Measurements from ENCODE around the gene BNC2. TPM values are rescaled to one million over a fixed set of nuclear protein-coding genes. Genes with fewer than 3 reads are reported as not detected.
"Not testable (repeated sequence)": the region's sequence is repeated elsewhere in the genome, so short reads cannot be mapped to it uniquely, and the experiment has no call there.

BNC2 gene
- total RNA-seq, 1 experiment from 2014 or later: not detected

GRCh38 chr9:16883586-16883985 lies 13.1 kb upstream of the BNC2 start:
- no TSS peak for BruUV-seq (replicated peaks)
- TF ChIP-seq, protein P1, sequence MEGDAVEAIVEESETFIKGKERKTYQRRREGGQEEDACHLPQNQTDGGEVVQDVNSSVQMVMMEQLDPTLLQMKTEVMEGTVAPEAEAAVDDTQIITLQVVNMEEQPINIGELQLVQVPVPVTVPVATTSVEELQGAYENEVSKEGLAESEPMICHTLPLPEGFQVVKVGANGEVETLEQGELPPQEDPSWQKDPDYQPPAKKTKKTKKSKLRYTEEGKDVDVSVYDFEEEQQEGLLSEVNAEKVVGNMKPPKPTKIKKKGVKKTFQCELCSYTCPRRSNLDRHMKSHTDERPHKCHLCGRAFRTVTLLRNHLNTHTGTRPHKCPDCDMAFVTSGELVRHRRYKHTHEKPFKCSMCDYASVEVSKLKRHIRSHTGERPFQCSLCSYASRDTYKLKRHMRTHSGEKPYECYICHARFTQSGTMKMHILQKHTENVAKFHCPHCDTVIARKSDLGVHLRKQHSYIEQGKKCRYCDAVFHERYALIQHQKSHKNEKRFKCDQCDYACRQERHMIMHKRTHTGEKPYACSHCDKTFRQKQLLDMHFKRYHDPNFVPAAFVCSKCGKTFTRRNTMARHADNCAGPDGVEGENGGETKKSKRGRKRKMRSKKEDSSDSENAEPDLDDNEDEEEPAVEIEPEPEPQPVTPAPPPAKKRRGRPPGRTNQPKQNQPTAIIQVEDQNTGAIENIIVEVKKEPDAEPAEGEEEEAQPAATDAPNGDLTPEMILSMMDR (IDR thresholded peaks at IDR 0.05; ENCODE audit: unreplicated experiment): no peak
- Mint-ChIP-seq H3K4me3 (ENCODE audit: low read depth, unreplicated experiment) (no peak overlapping the region), H3K27ac (ENCODE audit: unreplicated experiment) (no peak overlapping the region), H3K27me3 (ENCODE audit: unreplicated experiment) (no peaks in the 10 kb centered on the region), H3K9me3 (ENCODE audit: low read depth, unreplicated experiment) (no peaks in the 10 kb centered on the region), H3K4me1 (ENCODE audit: low read depth, unreplicated experiment) (no peaks in the 10 kb centered on the region), H3K36me3 (ENCODE audit: insufficient read depth, unreplicated experiment) (no peaks in the 10 kb centered on the region)
- intact Hi-C loops (cut with micrococcal nuclease; ENCODE audit: unreplicated experiment): no loop called here
- DNase-seq: no peak
- CTCF ChIA-PET: no interaction called here

DNA sequence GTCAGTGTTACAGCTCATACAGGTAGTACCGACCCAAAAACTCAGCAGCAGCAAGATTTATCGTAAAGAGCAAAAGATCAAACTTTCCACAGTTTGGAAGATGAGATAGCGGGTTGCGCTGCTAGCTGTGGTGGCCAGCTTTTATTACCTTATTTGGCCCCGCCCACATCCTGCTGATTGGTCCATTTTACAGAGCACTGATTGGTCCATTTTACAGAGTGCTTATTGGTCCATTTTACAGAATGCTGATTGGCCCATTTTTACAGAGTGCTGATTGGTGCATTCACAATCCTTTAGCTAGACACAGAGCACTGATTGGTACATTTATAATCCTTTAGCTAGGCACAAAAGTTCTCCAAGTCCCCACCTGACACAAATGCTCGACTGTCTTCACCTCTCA lies 12.0 kb upstream of the BNC2 start:
- CTCF ChIA-PET; DNase-seq; H3K27me3 Mint-ChIP-seq (ENCODE audit: unreplicated experiment); H3K4me1 Mint-ChIP-seq (ENCODE audit: low read depth, unreplicated experiment); intact Hi-C loops (cut with micrococcal nuclease; ENCODE audit: unreplicated experiment); H3K4me3 Mint-ChIP-seq (ENCODE audit: low read depth, unreplicated experiment); H3K9me3 Mint-ChIP-seq (ENCODE audit: low read depth, unreplicated experiment); H3K36me3 Mint-ChIP-seq (ENCODE audit: insufficient read depth, unreplicated experiment); H3K27ac Mint-ChIP-seq (ENCODE audit: unreplicated experiment); BruUV-seq (replicated peaks): not testable (repeated sequence)

- no TSS peak for BruUV-seq (replicated peaks)
- TF ChIP-seq, protein P1 (IDR thresholded peaks at IDR 0.05; ENCODE audit: unreplicated experiment): no peak
Measured at GRCh38 chr9:16879416-16879815, 8.9 kb upstream of the BNC2 start.

GRCh38 chr9:16877256-16877655 lies 6.8 kb upstream of the BNC2 start:
- TF ChIP-seq, protein P1 (IDR thresholded peaks at IDR 0.05; ENCODE audit: unreplicated experiment): no peak
- intact Hi-C loops (cut with micrococcal nuclease; ENCODE audit: unreplicated experiment): no loop called here
- no peak for DNase-seq
- H3K9me3 Mint-ChIP-seq (ENCODE audit: low read depth, unreplicated experiment): no peaks in the 10 kb centered on the region
- CTCF ChIA-PET: interaction anchor here (0.6 kb wide), 1 partner anchor 175 kb away, joined by 5 read pairs; no protein-coding TSS in a partner anchor
- H3K4me1 Mint-ChIP-seq (ENCODE audit: low read depth, unreplicated experiment): no peaks in the 10 kb centered on the region
- H3K27me3 Mint-ChIP-seq (ENCODE audit: unreplicated experiment): no peaks in the 10 kb centered on the region
- BruUV-seq (replicated peaks): no TSS peak
- H3K27ac Mint-ChIP-seq (ENCODE audit: unreplicated experiment): no peak overlapping the region
- H3K4me3 Mint-ChIP-seq (ENCODE audit: low read depth, unreplicated experiment): no peak overlapping the region
- no peaks in the 10 kb centered on the region for H3K36me3 Mint-ChIP-seq (ENCODE audit: insufficient read depth, unreplicated experiment)

More at GRCh38 chr9:16879416-16879815, 8.9 kb upstream of the BNC2 start:
- Mint-ChIP-seq H3K36me3 (ENCODE audit: insufficient read depth, unreplicated experiment) (no peaks in the 10 kb centered on the region), H3K27me3 (ENCODE audit: unreplicated experiment) (no peaks in the 10 kb centered on the region), H3K27ac (ENCODE audit: unreplicated experiment) (no peak overlapping the region), H3K9me3 (ENCODE audit: low read depth, unreplicated experiment) (no peaks in the 10 kb centered on the region), H3K4me3 (ENCODE audit: low read depth, unreplicated experiment) (no peak overlapping the region), H3K4me1 (ENCODE audit: low read depth, unreplicated experiment) (no peaks in the 10 kb centered on the region)
- intact Hi-C loops (cut with micrococcal nuclease; ENCODE audit: unreplicated experiment): no loop called here
- no peak for DNase-seq
- CTCF ChIA-PET: no interaction called here

DNA sequence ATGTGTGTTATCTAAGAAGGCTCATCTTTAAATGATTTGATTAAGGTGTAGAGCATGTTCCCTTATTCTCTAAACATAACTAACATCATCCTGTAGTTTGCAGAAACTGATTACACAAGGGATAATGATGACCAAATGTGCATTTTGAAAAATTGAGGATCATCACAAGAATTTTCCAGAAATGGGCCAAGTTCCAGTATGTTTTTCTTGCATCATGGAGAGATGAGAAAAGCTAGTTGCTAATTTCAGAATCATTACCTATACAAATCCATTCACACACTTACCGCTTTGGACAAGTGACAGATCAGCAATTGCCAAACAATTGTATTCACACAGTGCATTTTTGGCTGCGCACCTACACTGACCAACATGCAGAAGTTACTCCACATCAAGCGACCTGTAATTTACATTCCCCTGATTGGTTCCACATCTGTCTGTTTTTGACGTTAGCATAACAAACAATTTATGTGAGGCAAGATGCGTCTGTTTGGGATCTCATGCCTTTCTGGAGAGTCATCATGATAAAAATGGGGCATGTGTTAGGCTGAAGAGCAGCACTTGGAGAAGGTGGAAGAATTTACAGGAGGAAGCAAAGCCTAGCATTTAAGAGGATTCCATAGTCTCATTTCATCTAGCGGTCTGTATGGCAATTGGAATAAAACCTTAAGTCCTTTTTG lies 2.8 kb upstream of the BNC2 start:
- no peak overlapping the region for H3K4me3 Mint-ChIP-seq (ENCODE audit: low read depth, unreplicated experiment)
- peaks cover 10% of the 10 kb centered on the region for H3K36me3 Mint-ChIP-seq (ENCODE audit: insufficient read depth, unreplicated experiment)
- H3K4me1 Mint-ChIP-seq (ENCODE audit: low read depth, unreplicated experiment): no peaks in the 10 kb centered on the region
- H3K27ac Mint-ChIP-seq (ENCODE audit: unreplicated experiment): no peak overlapping the region
- no peak for DNase-seq
- no TSS peak for BruUV-seq (replicated peaks)
- CTCF ChIA-PET: no interaction called here
- no peaks in the 10 kb centered on the region for H3K9me3 Mint-ChIP-seq (ENCODE audit: low read depth, unreplicated experiment)
- peaks cover 13% of the 10 kb centered on the region for H3K27me3 Mint-ChIP-seq (ENCODE audit: unreplicated experiment)
- intact Hi-C loops (cut with micrococcal nuclease; ENCODE audit: unreplicated experiment): no loop called here
- TF ChIP-seq, protein P1 (IDR thresholded peaks at IDR 0.05; ENCODE audit: unreplicated experiment): no peak

Measured in Calu3 (cell line).